H1 (cell line): ENCODE measurements around the gene VSIG10. TPM values are rescaled to one million over a fixed set of nuclear protein-coding genes. Genes with fewer than 3 reads are reported as not detected.

Source experiments
- CTCF ChIA-PET: fragments of 300-600 bp; sonication (Branson Sonifier 250); formaldehyde crosslinking; loops from one replicate; lab custom pipeline; 2021; ENCODE audit not compliant: partially characterized antibody; lab: Charles Lee
- POLR2A ChIA-PET: fragments of 300-600 bp; sonication (Branson Sonifier 250); formaldehyde crosslinking; loops from one replicate; lab custom pipeline; 2021; ENCODE audit warnings: inconsistent platforms; ENCODE audit not compliant: partially characterized antibody; lab: Charles Lee
- DNase-seq, 2 experiments: peaks; one replicate each; pipeline versions ENCODE4 v3.0.0 to v3.0.0-alpha.2; 2010 to 2022; ENCODE audit warnings: low spot score in 2 of 2, low read depth in 1 of 2, mixed read lengths in 1 of 2
- FAIRE-seq: peaks from 2 replicates; lab custom pipeline; 2011; peaks lifted over from hg19 to GRCh38; lab: Jason Lieb, UNC
- H2AFZ ChIP-seq: 2 replicates; pipeline ENCODE4 v1.8.1; 2012; ENCODE audit warnings: low read length, inconsistent platforms
- H2AK5ac ChIP-seq: 2 replicates; pipeline ENCODE4 v1.6.1; 2013; ENCODE audit warnings: low read depth, low read length
- H2BK120ac ChIP-seq: replicated peaks from 2 replicates; pipeline ENCODE3; 2013; ENCODE audit warnings: low read depth, low read length, inconsistent platforms
- H2BK12ac ChIP-seq: 2 replicates; pipeline ENCODE4 v1.6.1; 2013; ENCODE audit warnings: low read depth, low read length
- H2BK15ac ChIP-seq: 2 replicates; pipeline ENCODE4 v1.6.1; 2013; ENCODE audit warnings: low read length
- H2BK20ac ChIP-seq: 2 replicates; pipeline ENCODE4 v1.6.1; 2013; ENCODE audit warnings: low read length
- H2BK5ac ChIP-seq: 2 replicates; pipeline ENCODE4 v1.6.1; 2013; ENCODE audit warnings: low read depth, low read length
- H3K14ac ChIP-seq: 2 replicates; pipeline ENCODE4 v1.6.1; 2013; ENCODE audit warnings: inconsistent platforms; ENCODE audit not compliant: insufficient read length
- H3K18ac ChIP-seq: 2 replicates; pipeline ENCODE4 v1.6.1; 2013; ENCODE audit warnings: low read length; ENCODE audit errors: extremely low read depth
- H3K23ac ChIP-seq: 2 replicates; pipeline ENCODE4 v1.6.1; 2013; ENCODE audit warnings: inconsistent platforms; ENCODE audit not compliant: insufficient read length
- H3K23me2 ChIP-seq: 2 replicates; pipeline ENCODE4 v1.6.1; 2013; ENCODE audit warnings: low read depth, low read length
- H3K27ac ChIP-seq: 2 replicates; pipeline ENCODE4 v1.6.1; 2011; ENCODE audit warnings: low read depth, low read length, inconsistent platforms
- H3K27me3 ChIP-seq, 4 experiments: replicated peaks in 1 of 4; 1 replicate in 1 of 4; 2 replicates in 3 of 4; pipeline versions ENCODE4 v1.6.1 to v1.8.1; 2011 to 2013; ENCODE audit warnings: low read length in 3 of 4, mild to moderate bottlenecking in 3 of 4, inconsistent platforms in 2 of 4, mixed read lengths in 2 of 4, moderate library complexity in 1 of 4; ENCODE audit not compliant: control insufficient read depth in 3 of 4, insufficient read depth in 3 of 4; ENCODE audit errors: extremely low read depth in 1 of 4
- H3K36me3 ChIP-seq, 4 experiments: 2 replicates each; pipeline versions ENCODE4 v1.6.1 to v1.8.1; 2011 to 2013; ENCODE audit warnings: mild to moderate bottlenecking in 4 of 4, low read length in 3 of 4, moderate library complexity in 2 of 4, control low read depth in 1 of 4, inconsistent platforms in 1 of 4; ENCODE audit not compliant: insufficient read depth in 4 of 4, control insufficient read depth in 2 of 4
- H3K4ac ChIP-seq: replicated peaks from 2 replicates; pipeline ENCODE3; 2013; ENCODE audit warnings: low read length, low read depth, mixed read lengths, inconsistent platforms; ENCODE audit not compliant: insufficient read length
- H3K4me1 ChIP-seq, 4 experiments: replicated peaks in 1 of 4; 1 replicate in 1 of 4; 2 replicates in 3 of 4; pipeline versions ENCODE4 v1.6.1 to v1.8.1; 2011 to 2013; ENCODE audit warnings: low read length in 3 of 4, inconsistent platforms in 2 of 4, mixed read lengths in 1 of 4; ENCODE audit not compliant: insufficient read depth in 4 of 4, control insufficient read depth in 3 of 4
- H3K4me2 ChIP-seq, 2 experiments: 2 replicates each; pipeline versions ENCODE4 v1.6.1 to v1.8.1; 2011 to 2013; ENCODE audit warnings: low read depth in 2 of 2, low read length in 2 of 2, control low read depth in 1 of 2, inconsistent platforms in 1 of 2, mild to moderate bottlenecking in 1 of 2; ENCODE audit not compliant: insufficient read depth in 1 of 2
- H3K4me3 ChIP-seq, 4 experiments: fragments of 200-600, 300-600 bp in 1 of 4; sonication (generic), shearing (Covaris generic), sonication (Bioruptor Twin) in 1 of 4; 2 replicates each; pipeline versions ENCODE4 v1.5.1 to v1.8.1; 2011 to 2016; ENCODE audit warnings: low read length in 4 of 4, low read depth in 3 of 4, control low read depth in 2 of 4, inconsistent platforms in 2 of 4, mild to moderate bottlenecking in 2 of 4, mixed read lengths in 1 of 4, moderate library complexity in 1 of 4; ENCODE audit not compliant: insufficient read depth in 2 of 4; ENCODE audit errors: extremely low read depth in 1 of 4
- H3K56ac ChIP-seq: replicated peaks from 2 replicates; pipeline ENCODE3; 2013; ENCODE audit warnings: low read depth, mild to moderate bottlenecking, mixed read lengths, low read length, inconsistent platforms; ENCODE audit not compliant: insufficient read length
- H3K79me1 ChIP-seq: 2 replicates; pipeline ENCODE4 v1.6.1; 2013; ENCODE audit warnings: low read depth, low read length, control low read depth
- H3K79me2 ChIP-seq, 2 experiments: 2 replicates each; pipeline versions ENCODE4 v1.6.1 to v1.8.1; 2012 to 2013; ENCODE audit warnings: low read length in 2 of 2, mild to moderate bottlenecking in 2 of 2, inconsistent platforms in 1 of 2; ENCODE audit not compliant: insufficient read depth in 2 of 2, control insufficient read depth in 1 of 2
- H3K9ac ChIP-seq, 4 experiments: replicated peaks in 1 of 4; 1 replicate in 1 of 4; 2 replicates in 3 of 4; pipeline versions ENCODE4 v1.6.1 to v1.8.1; 2011 to 2013; ENCODE audit warnings: low read depth in 3 of 4, low read length in 3 of 4, control low read depth in 2 of 4, mild to moderate bottlenecking in 2 of 4, moderate library complexity in 2 of 4, inconsistent platforms in 1 of 4; ENCODE audit errors: extremely low read depth in 1 of 4
- H3K9me3 ChIP-seq, 2 experiments: 2 replicates each; pipeline versions ENCODE4 v1.6.1 to v1.8.1; 2012 to 2013; ENCODE audit warnings: mild to moderate bottlenecking in 2 of 2, moderate library complexity in 2 of 2, control low read depth in 1 of 2, inconsistent platforms in 1 of 2, low read depth in 1 of 2, low read length in 1 of 2, mixed read lengths in 1 of 2; ENCODE audit not compliant: insufficient read depth in 2 of 2
- H4K20me1 ChIP-seq, 2 experiments: replicated peaks in 1 of 2; 2 replicates each; pipeline versions ENCODE3 to v1.8.1; 2011 to 2013; ENCODE audit warnings: inconsistent platforms in 2 of 2, low read length in 2 of 2, mild to moderate bottlenecking in 1 of 2; ENCODE audit not compliant: insufficient read depth in 2 of 2, control insufficient read depth in 1 of 2
- H4K5ac ChIP-seq: 2 replicates; pipeline ENCODE4 v1.6.1; 2013; ENCODE audit warnings: low read length, low read depth, mixed read lengths, inconsistent platforms; ENCODE audit not compliant: insufficient read length
- H4K8ac ChIP-seq: 2 replicates; pipeline ENCODE4 v1.8.0; 2013; ENCODE audit warnings: mild to moderate bottlenecking, moderate library complexity, low read length, inconsistent platforms; ENCODE audit not compliant: insufficient read depth; ENCODE audit errors: extremely low read depth
- H4K91ac ChIP-seq: replicated peaks from 2 replicates; pipeline ENCODE3; 2013; ENCODE audit warnings: low read length, mixed read lengths, inconsistent platforms; ENCODE audit not compliant: insufficient read length
- POLR2AphosphoS5 ChIP-seq: IDR thresholded peaks from 2 replicates; pipeline ENCODE4 v1.6.1; 2011; ENCODE audit warnings: low read depth, low read length
- ZNF274 ChIP-seq: IDR thresholded peaks from 2 replicates; pipeline ENCODE4 v1.7.0; 2012; ENCODE audit warnings: low read length, borderline replicate concordance; ENCODE audit errors: extremely low read depth
- WGBS, 2 experiments: shearing (Covaris generic) in 1 of 2; methylation state at CpG; one replicate each; pipeline versions ENCODE4 v1.1.6 to v1.1.7; 2013 to 2015; ENCODE audit warnings: low lambda C conversion rate in 2 of 2, mixed read lengths in 2 of 2, inconsistent platforms in 1 of 2, low coverage in 1 of 2, missing lambda C conversion rate in 1 of 2; ENCODE audit not compliant: insufficient replicate concordance in 2 of 2, insufficient coverage in 1 of 2, insufficient read length in 1 of 2; ENCODE audit errors: extremely low coverage in 1 of 2, missing lambda C conversion rate in 1 of 2; 5-methylcytosine and 5-hydroxymethylcytosine counted together
- polyA plus RNA-seq, 7 experiments: library from polyadenylated mRNA; depleted of rRNA in 3 of 7; stranded (reverse) in 5 of 7; unstranded in 2 of 7; fragments of >200 nt in 5 of 7; fragments of 200-250 nt in 2 of 7; gene quantifications; 1 replicate in 5 of 7; 2 replicates in 1 of 7; 4 replicates in 1 of 7; pipeline versions ENCODE4 v1.2.1 to v1.2.3, GENCODE V29; 2011 to 2013; ENCODE audit warnings: missing spikeins in 2 of 7, mixed read lengths in 2 of 7
- total RNA-seq: library from RNA; stranded (reverse); fragmentation: NEBNext Ultra II Directional; extraction: Animal tissue kit (Norgen Biotek cat#: 25700); gene quantifications from 2 replicates; pipeline ENCODE4 v1.2.1, GENCODE V29; 2021

VSIG10 gene
- total and polyA plus RNA-seq, 2 of the 8 experiments (the other 6 are each of a cell fraction or from before 2014, with no cell fraction given), result 34.4 to 93.6 TPM

GRCh38 chr12:118145798-118146156, 42.0 kb upstream of the VSIG10 start:
- Histone ChIP-seq H3K4me2 (no peak overlapping the region), H3K23ac (no peak overlapping the region), H3K9ac (no peak overlapping the region), H3K4ac (no peak overlapping the region), H3K79me1 (no peaks in the 10 kb centered on the region; the same call in none of the 2 replicates), H3K4me1 (no peaks in the 10 kb centered on the region), H2BK120ac (no peak overlapping the region), H4K8ac (no peak overlapping the region), H2BK15ac (no peak overlapping the region), H3K79me2 (peaks cover 0 to 11% of the 10 kb centered on the region in 2 experiments; a peak in 1 of 4 replicates), H4K20me1 (peaks cover 3 to 9% of the 10 kb centered on the region in 2 experiments), H3K18ac (no peak overlapping the region), H3K23me2 (no peaks in the 10 kb centered on the region), H4K5ac (no peak overlapping the region), H2BK5ac (no peak overlapping the region), H2BK12ac (no peak overlapping the region), H4K91ac (no peak overlapping the region), H2AFZ (no peak overlapping the region), H3K9me3 (no peaks in the 10 kb centered on the region), H2AK5ac (no peak overlapping the region), H3K4me3 (no peak overlapping the region), H3K36me3 (peaks cover 16 to 72% (median 44%) of the 10 kb centered on the region in 4 experiments), H2BK20ac (no peak overlapping the region), H3K14ac (no peak overlapping the region), H3K27me3 (no peaks in the 10 kb centered on the region), H3K56ac (no peak overlapping the region), H3K27ac (no peak overlapping the region)
- TF ChIP-seq POLR2AphosphoS5 (peak; percentile 17; the same call in 1 of the 2 replicates), ZNF274 (no peak)
- 91% methylated on average over 9 of the region's 9 CpGs; no CpG with 5 or more reads in 1 of the 2 experiments for WGBS, 2 experiments
- CTCF ChIA-PET, result interaction anchor here (2.2 kb wide), 1 partner anchor 24 kb away, joined by 6 read pairs; no protein-coding TSS in a partner anchor
- FAIRE-seq, result no peak
- no peak for DNase-seq
- POLR2A ChIA-PET, result interaction anchor here (0.6 to 2.2 kb wide), 4 partner anchors 8 to 26 kb away, joined by 3 to 5 read pairs (median 3); no protein-coding TSS in a partner anchor
